Measurements from ENCODE around the gene NUDT21. TPM values are rescaled to one million over a fixed set of nuclear protein-coding genes. Genes with fewer than 3 reads are reported as not detected.

Gene NUDT21
- total and polyA plus RNA-seq, 2 of the 4 experiments (the other 2 are of a cell fraction): 52.4 to 166 TPM

DNA sequence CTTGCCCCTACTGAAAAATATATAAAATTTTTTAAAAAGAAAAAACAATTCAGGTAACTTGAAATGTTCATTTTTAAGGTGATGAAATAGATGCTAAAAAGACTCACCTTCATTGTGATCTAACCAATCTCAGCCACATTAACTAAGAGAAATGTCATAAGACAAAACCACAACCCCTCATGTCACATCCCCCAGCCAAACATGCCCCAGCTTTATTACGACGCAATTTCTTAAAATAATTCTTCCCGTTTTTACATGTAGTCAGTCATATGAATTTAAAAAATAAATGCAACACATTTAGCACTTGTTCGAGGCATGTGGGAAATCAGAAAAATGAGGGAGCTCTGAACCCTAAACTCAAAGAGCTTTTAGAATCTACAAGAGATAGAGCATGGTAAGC, 35.3 kb downstream of the NUDT21 start:
- H3K79me1 ChIP-seq (ENCODE audit: low read depth in 1 of 2, low read length in 2 of 2): peaks cover 27 to 69% of the 10 kb centered on the region in 2 experiments
- H3K27me3 ChIP-seq (ENCODE audit: control insufficient read depth, insufficient read depth, low read length): no peaks in the 10 kb centered on the region
- H3K4ac ChIP-seq (ENCODE audit: low read depth, low read length): no peak overlapping the region
- no peak overlapping the region for H2BK15ac ChIP-seq (ENCODE audit: low read depth, low read length)
- no peak overlapping the region for H3K18ac ChIP-seq (ENCODE audit: low read depth, low read length)
- H2BK120ac ChIP-seq (ENCODE audit: low read depth, low read length): no peak overlapping the region
- H3K56ac ChIP-seq (ENCODE audit: extremely low read depth, insufficient read depth, low read length): no peak overlapping the region
- no peak overlapping the region for H4K5ac ChIP-seq (ENCODE audit: low read depth, low read length)
- H2AK9ac ChIP-seq (replicated peaks; ENCODE audit: low read depth, low read length, poor library complexity): no peak overlapping the region
- no peak overlapping the region for H3K9ac ChIP-seq (ENCODE audit: low read depth, low read length)
- ChIA-PET CTCF (no interaction called here), POLR2A (ENCODE audit: unreplicated experiment) (no interaction called here)
- DNase-seq (no peak), ATAC-seq (ENCODE audit: low read depth) (no peak)
- peaks cover 7% of the 10 kb centered on the region for H3K4me1 ChIP-seq (ENCODE audit: control insufficient read depth, insufficient read depth, low read length)
- TF ChIP-seq, protein P1, sequence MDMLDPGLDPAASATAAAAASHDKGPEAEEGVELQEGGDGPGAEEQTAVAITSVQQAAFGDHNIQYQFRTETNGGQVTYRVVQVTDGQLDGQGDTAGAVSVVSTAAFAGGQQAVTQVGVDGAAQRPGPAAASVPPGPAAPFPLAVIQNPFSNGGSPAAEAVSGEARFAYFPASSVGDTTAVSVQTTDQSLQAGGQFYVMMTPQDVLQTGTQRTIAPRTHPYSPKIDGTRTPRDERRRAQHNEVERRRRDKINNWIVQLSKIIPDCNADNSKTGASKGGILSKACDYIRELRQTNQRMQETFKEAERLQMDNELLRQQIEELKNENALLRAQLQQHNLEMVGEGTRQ (IDR thresholded peaks at IDR 0.05; ENCODE audit: low read depth, low read length): no peak
- TF ChIP-seq RFX5 (IDR thresholded peaks at IDR 0.05; ENCODE audit: low read depth, low read length) (no peak), MAZ (IDR thresholded peaks at IDR 0.05; ENCODE audit: borderline replicate concordance, low read depth, low read length) (no peak), RCOR1 (IDR thresholded peaks at IDR 0.05; ENCODE audit: insufficient replicate concordance, low read length) (no peak), POLR2A (IDR thresholded peaks at IDR 0.05; ENCODE audit: low read depth, low read length) (no peak), CHD1 (IDR thresholded peaks at IDR 0.05; ENCODE audit: low read depth, low read length) (no peak), MXI1 (IDR thresholded peaks at IDR 0.05; ENCODE audit: borderline replicate concordance, low read depth, low read length) (no peak), SMC3 (IDR thresholded peaks at IDR 0.05; ENCODE audit: low read depth, low read length) (no peak), CEBPB (IDR thresholded peaks at IDR 0.05; ENCODE audit: low read depth, low read length) (no peak)
- TF ChIP-seq, protein P2, sequence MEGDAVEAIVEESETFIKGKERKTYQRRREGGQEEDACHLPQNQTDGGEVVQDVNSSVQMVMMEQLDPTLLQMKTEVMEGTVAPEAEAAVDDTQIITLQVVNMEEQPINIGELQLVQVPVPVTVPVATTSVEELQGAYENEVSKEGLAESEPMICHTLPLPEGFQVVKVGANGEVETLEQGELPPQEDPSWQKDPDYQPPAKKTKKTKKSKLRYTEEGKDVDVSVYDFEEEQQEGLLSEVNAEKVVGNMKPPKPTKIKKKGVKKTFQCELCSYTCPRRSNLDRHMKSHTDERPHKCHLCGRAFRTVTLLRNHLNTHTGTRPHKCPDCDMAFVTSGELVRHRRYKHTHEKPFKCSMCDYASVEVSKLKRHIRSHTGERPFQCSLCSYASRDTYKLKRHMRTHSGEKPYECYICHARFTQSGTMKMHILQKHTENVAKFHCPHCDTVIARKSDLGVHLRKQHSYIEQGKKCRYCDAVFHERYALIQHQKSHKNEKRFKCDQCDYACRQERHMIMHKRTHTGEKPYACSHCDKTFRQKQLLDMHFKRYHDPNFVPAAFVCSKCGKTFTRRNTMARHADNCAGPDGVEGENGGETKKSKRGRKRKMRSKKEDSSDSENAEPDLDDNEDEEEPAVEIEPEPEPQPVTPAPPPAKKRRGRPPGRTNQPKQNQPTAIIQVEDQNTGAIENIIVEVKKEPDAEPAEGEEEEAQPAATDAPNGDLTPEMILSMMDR (conservative IDR thresholded peaks at IDR 0.05; ENCODE audit: low read depth, low read length): no peak
- intact Hi-C loops (cut with micrococcal nuclease) (no loop called here), dilution Hi-C loops (cut with HindIII; ENCODE audit: low sequenced_read_pairs, unreplicated experiment) (no loop called here), in situ Hi-C loops (cut with MboI; ENCODE audit: low sequenced_read_pairs) (no loop called here)
- peaks cover 12% of the 10 kb centered on the region for H3K9me1 ChIP-seq (ENCODE audit: insufficient read depth, low read length)
- H3K14ac ChIP-seq (replicated peaks; ENCODE audit: low read depth, low read length): no peak overlapping the region
- H2BK20ac ChIP-seq (ENCODE audit: low read depth, low read length): no peak overlapping the region
- H3K27ac ChIP-seq (ENCODE audit: insufficient read depth, low read length): no peak overlapping the region
- no peak overlapping the region for H4K91ac ChIP-seq (ENCODE audit: insufficient read depth, low read depth, low read length)
- no peaks in the 10 kb centered on the region for H3K9me3 ChIP-seq (ENCODE audit: control insufficient read depth, insufficient read depth, low read length)
- H2AK5ac ChIP-seq (ENCODE audit: low read depth, low read length): no peak overlapping the region
- H4K20me1 ChIP-seq (ENCODE audit: insufficient read depth, low read length): peaks cover 36% of the 10 kb centered on the region
- H2BK5ac ChIP-seq (ENCODE audit: low read depth, low read length, poor library complexity, severe bottlenecking): no peak overlapping the region
- no peak overlapping the region for H3K23ac ChIP-seq (ENCODE audit: low read depth, low read length)
- H3K4me3 ChIP-seq (ENCODE audit: insufficient read depth, low read depth, low read length): no peak overlapping the region
- BruUV-seq (replicated peaks): no TSS peak
- no peak overlapping the region for H3K4me2 ChIP-seq (ENCODE audit: low read depth, low read length)
- WGBS, 2 experiments (ENCODE audit: extremely low coverage in 2 of 2, insufficient read length in 1 of 2): 100% methylated on average over 3 of the region's 4 CpGs; no CpG with 5 or more reads in 1 of the 2 experiments
- no peak overlapping the region for H2AFZ ChIP-seq (replicated peaks; ENCODE audit: low read length, poor library complexity)
- no peak overlapping the region for H4K8ac ChIP-seq (ENCODE audit: low read depth in 2 of 2, low read length in 2 of 2)
- peaks cover 5% of the 10 kb centered on the region for H3K36me3 ChIP-seq (ENCODE audit: control insufficient read depth, insufficient read depth, low read length)

All from IMR-90 (cell line).